HEK293T (cell line): Measurements from ENCODE around the gene CFTR.

Experiments used
- CTCF ChIA-PET: fragments of 350-600 bp; formaldehyde crosslinking; extraction: SDS; loops from one replicate; lab custom pipeline; 2021; ENCODE audit warnings: antibody characterized with exemption, inconsistent platforms; lab: Yijun Ruan, JAX
- POLR2A ChIA-PET: fragments of 350-600 bp; formaldehyde crosslinking; extraction: SDS; loops from one replicate; lab custom pipeline; 2020; ENCODE audit warnings: antibody characterized with exemption, inconsistent platforms; lab: Yijun Ruan, JAX
- DNase-seq: peaks from one replicate; pipeline ENCODE4 v3.0.0; 2012; ENCODE audit warnings: mixed read lengths; ENCODE audit errors: extremely low spot score
- ARNT ChIP-seq: fragments of 450-650 bp; IDR thresholded peaks from 2 replicates; pipeline ENCODE4 v1.6.1; 2017; ENCODE audit warnings: mild to moderate bottlenecking
- BHLHE40 ChIP-seq: fragments of 450-650 bp; IDR thresholded peaks from 2 replicates; pipeline ENCODE4 v1.6.1; 2016; ENCODE audit warnings: mild to moderate bottlenecking, moderate library complexity, borderline replicate concordance
- CTBP1 ChIP-seq: fragments of 450-650 bp; IDR thresholded peaks from 2 replicates; pipeline ENCODE4 v1.6.1; 2016; ENCODE audit warnings: borderline replicate concordance
- ELF4 ChIP-seq: fragments of 450-650 bp; IDR thresholded peaks from 2 replicates; pipeline ENCODE4 v1.6.1; 2017; ENCODE audit warnings: antibody characterized with exemption
- FOXA1 ChIP-seq: fragments of 450-650 bp; IDR thresholded peaks from 2 replicates; pipeline ENCODE4 v1.6.1; 2016; ENCODE audit warnings: mild to moderate bottlenecking
- FOXK2 ChIP-seq: fragments of 450-650 bp; IDR thresholded peaks from 2 replicates; pipeline ENCODE4 v1.6.1; 2016; ENCODE audit warnings: mild to moderate bottlenecking
- FOXM1 ChIP-seq: fragments of 450-650 bp; IDR thresholded peaks from 2 replicates; pipeline ENCODE4 v1.6.1; 2017; ENCODE audit warnings: mild to moderate bottlenecking, borderline replicate concordance
- HDGF ChIP-seq: fragments of 450-650 bp; IDR thresholded peaks from 2 replicates; pipeline ENCODE4 v1.6.1; 2017; ENCODE audit warnings: antibody characterized with exemption, borderline replicate concordance
- L3MBTL2 ChIP-seq: fragments of 450-650 bp; conservative IDR thresholded peaks from 2 replicates; pipeline ENCODE4 v1.6.1; 2016; ENCODE audit warnings: mild to moderate bottlenecking
- LEF1 ChIP-seq: fragments of 450-650 bp; IDR thresholded peaks from 2 replicates; pipeline ENCODE4 v1.6.1; 2017; ENCODE audit warnings: mild to moderate bottlenecking, borderline replicate concordance
- NFRKB ChIP-seq: fragments of 450-650 bp; IDR thresholded peaks from 2 replicates; pipeline ENCODE4 v1.6.1; 2016; ENCODE audit warnings: mild to moderate bottlenecking, moderate library complexity
- SP1 ChIP-seq: fragments of 450-650 bp; IDR thresholded peaks from 2 replicates; pipeline ENCODE4 v1.6.1; 2017
- SUZ12 ChIP-seq: fragments of 450-650 bp; IDR thresholded peaks from 2 replicates; pipeline ENCODE4 v1.6.1; 2016; ENCODE audit warnings: mild to moderate bottlenecking
- TARDBP ChIP-seq: fragments of 450-650 bp; IDR thresholded peaks from 2 replicates; pipeline ENCODE4 v1.6.1; 2016
- ZNF384 ChIP-seq: fragments of 450-650 bp; IDR thresholded peaks from 2 replicates; pipeline ENCODE4 v1.6.1; 2016
- TF ChIP-seq, protein P1 (sequence below): fragments of 450-650 bp; IDR thresholded peaks from 2 replicates; pipeline ENCODE4 v1.6.1; 2016

The CFTR gene

DNA sequence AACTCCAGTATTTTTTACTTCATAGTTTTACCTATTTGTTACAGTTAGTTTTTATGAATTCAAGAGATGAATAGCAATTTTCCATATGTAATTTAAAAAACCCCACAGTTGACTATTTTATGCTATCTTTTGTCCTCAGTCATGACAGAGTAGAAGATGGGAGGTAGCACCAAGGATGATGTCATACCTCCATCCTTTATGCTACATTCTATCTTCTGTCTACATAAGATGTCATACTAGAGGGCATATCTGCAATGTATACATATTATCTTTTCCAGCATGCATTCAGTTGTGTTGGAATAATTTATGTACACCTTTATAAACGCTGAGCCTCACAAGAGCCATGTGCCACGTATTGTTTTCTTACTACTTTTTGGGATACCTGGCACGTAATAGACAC, 184.2 kb downstream of the CFTR start:
- ChIA-PET POLR2A (no interaction called here), CTCF (no interaction called here)
- TF ChIP-seq, protein P1, sequence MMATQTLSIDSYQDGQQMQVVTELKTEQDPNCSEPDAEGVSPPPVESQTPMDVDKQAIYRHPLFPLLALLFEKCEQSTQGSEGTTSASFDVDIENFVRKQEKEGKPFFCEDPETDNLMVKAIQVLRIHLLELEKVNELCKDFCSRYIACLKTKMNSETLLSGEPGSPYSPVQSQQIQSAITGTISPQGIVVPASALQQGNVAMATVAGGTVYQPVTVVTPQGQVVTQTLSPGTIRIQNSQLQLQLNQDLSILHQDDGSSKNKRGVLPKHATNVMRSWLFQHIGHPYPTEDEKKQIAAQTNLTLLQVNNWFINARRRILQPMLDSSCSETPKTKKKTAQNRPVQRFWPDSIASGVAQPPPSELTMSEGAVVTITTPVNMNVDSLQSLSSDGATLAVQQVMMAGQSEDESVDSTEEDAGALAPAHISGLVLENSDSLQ = no peak
- TF ChIP-seq ELF4 (no peak), BHLHE40 (no peak), ZNF384 (no peak), LEF1 (no peak), ARNT (no peak), FOXK2 (no peak), FOXA1 (no peak), SP1 (no peak), FOXM1 (no peak), SUZ12 (no peak), TARDBP (no peak), CTBP1 (no peak), L3MBTL2 (no peak), NFRKB (no peak), HDGF (no peak)
- DNase-seq = no peak

DNA sequence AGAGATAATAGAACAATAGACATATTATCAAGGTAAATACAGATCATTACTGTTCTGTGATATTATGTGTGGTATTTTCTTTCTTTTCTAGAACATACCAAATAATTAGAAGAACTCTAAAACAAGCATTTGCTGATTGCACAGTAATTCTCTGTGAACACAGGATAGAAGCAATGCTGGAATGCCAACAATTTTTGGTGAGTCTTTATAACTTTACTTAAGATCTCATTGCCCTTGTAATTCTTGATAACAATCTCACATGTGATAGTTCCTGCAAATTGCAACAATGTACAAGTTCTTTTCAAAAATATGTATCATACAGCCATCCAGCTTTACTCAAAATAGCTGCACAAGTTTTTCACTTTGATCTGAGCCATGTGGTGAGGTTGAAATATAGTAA, 185.5 kb downstream of the CFTR start:
- CTCF ChIA-PET = no interaction called here

DNA sequence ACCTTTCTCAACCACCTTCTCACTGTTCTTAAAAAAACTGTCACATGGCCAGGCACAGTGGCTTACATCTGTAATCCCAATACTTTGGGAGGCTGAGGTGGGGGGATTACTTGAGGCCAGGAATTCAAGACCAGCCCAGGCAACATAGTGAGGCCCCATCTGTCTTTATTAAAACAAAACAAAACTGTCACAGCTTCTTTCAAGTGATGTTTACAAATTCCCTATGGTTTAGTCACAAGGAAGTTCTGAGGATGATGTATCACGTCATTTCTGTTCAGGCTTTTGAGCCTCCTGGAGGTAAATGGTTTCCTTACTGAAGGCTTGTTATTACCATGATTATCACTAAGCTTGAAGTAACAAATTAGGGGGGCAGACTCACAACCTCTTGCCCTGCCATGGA, 186.2 kb downstream of the CFTR start:
- no peak for DNase-seq
- CTCF ChIA-PET = no interaction called here
- TF ChIP-seq, protein P1 = no peak
- TF ChIP-seq HDGF = no peak
- no peak for TF ChIP-seq L3MBTL2
- TF ChIP-seq ARNT = no peak
- TF ChIP-seq FOXM1 = no peak
- no peak for TF ChIP-seq SUZ12
- no peak for TF ChIP-seq NFRKB
- TF ChIP-seq ELF4 = no peak
- TF ChIP-seq ZNF384 = no peak
- no peak for TF ChIP-seq TARDBP
- no peak for TF ChIP-seq FOXA1
- no peak for TF ChIP-seq LEF1
- TF ChIP-seq SP1 = no peak
- TF ChIP-seq CTBP1 = no peak
- no peak for TF ChIP-seq FOXK2
- TF ChIP-seq BHLHE40 = no peak
- POLR2A ChIA-PET = no interaction called here

More for the DNA sequence above, 185.5 kb downstream of the CFTR start:
- POLR2A ChIA-PET = no interaction called here
- no peak for DNase-seq
- TF ChIP-seq, protein P1 = no peak
- TF ChIP-seq SP1 (no peak), ZNF384 (no peak), NFRKB (no peak), BHLHE40 (no peak), FOXA1 (no peak), LEF1 (no peak), CTBP1 (no peak), TARDBP (no peak), SUZ12 (no peak)

DNA sequence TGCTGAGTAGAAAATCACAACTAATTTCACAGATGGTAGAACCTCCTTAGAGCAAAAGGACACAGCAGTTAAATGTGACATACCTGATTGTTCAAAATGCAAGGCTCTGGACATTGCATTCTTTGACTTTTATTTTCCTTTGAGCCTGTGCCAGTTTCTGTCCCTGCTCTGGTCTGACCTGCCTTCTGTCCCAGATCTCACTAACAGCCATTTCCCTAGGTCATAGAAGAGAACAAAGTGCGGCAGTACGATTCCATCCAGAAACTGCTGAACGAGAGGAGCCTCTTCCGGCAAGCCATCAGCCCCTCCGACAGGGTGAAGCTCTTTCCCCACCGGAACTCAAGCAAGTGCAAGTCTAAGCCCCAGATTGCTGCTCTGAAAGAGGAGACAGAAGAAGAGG, 186.9 kb downstream of the CFTR start:
- no peak for DNase-seq
- CTCF ChIA-PET = no interaction called here
- TF ChIP-seq ZNF384 (no peak), NFRKB (no peak), SP1 (no peak), L3MBTL2 (no peak), TARDBP (no peak), FOXM1 (no peak), HDGF (no peak), FOXK2 (no peak), ELF4 (no peak), FOXA1 (no peak)
- TF ChIP-seq, protein P1 = no peak
- POLR2A ChIA-PET = no interaction called here

DNA sequence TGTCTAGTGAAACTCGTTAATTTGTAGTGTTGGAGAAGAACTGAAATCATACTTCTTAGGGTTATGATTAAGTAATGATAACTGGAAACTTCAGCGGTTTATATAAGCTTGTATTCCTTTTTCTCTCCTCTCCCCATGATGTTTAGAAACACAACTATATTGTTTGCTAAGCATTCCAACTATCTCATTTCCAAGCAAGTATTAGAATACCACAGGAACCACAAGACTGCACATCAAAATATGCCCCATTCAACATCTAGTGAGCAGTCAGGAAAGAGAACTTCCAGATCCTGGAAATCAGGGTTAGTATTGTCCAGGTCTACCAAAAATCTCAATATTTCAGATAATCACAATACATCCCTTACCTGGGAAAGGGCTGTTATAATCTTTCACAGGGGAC, 187.6 kb downstream of the CFTR start:
- no peak for DNase-seq
- ChIA-PET POLR2A (no interaction called here), CTCF (no interaction called here)
- TF ChIP-seq NFRKB = no peak
- TF ChIP-seq L3MBTL2 = no peak
- no peak for TF ChIP-seq ZNF384
- TF ChIP-seq BHLHE40 = no peak
- TF ChIP-seq TARDBP = no peak
- no peak for TF ChIP-seq FOXA1
- TF ChIP-seq HDGF = no peak
- TF ChIP-seq, protein P1 = no peak
- no peak for TF ChIP-seq CTBP1
- TF ChIP-seq SUZ12 = no peak
- TF ChIP-seq ARNT = no peak
